ENCODE measurements around the gene TBRG1.
A peak's percentile ranks its signal among the peaks of the same experiment; 100 is the strongest.

GRCh38 chr11:124676386-124676785 lies 53.7 kb downstream of the TBRG1 start:
- TF ChIP-seq JUND (IDR thresholded peaks at IDR 0.05) = peak in 1 of 2 donors; percentile 14
- TF ChIP-seq CTCF (IDR thresholded peaks at IDR 0.05; ENCODE audit: low read depth, low read length, missing input control) = no peak
- TF ChIP-seq REST (IDR thresholded peaks at IDR 0.05) = peak; percentile 12
- TF ChIP-seq FOXA1 (IDR thresholded peaks at IDR 0.05) = no peak
- TF ChIP-seq MAX (IDR thresholded peaks at IDR 0.05) = no peak
- TF ChIP-seq SP1 (IDR thresholded peaks at IDR 0.05) = peak; percentile 42
- peak; percentile 26 for TF ChIP-seq ZBTB33 (IDR thresholded peaks at IDR 0.05)
- no peak for TF ChIP-seq TAF1 (conservative IDR thresholded peaks at IDR 0.05)
- TF ChIP-seq YY1 (IDR thresholded peaks at IDR 0.05) = peak; percentile 26
- TF ChIP-seq RXRA (IDR thresholded peaks at IDR 0.05) = peak in 1 of 2 donors; percentile 17
- TF ChIP-seq GABPA (IDR thresholded peaks at IDR 0.05 in 1 of 2, conservative IDR thresholded peaks at IDR 0.05 in 1 of 2) = peak; percentile 46 to 73
- TF ChIP-seq EGR1 (IDR thresholded peaks at IDR 0.05; ENCODE audit: low read depth in 2 of 2) = peak in 1 of 2 donors; percentile 40
- no peak for TF ChIP-seq RAD21 (IDR thresholded peaks at IDR 0.05)
- TF ChIP-seq ATF3 (IDR thresholded peaks at IDR 0.05) = no peak
